Measurements from ENCODE around the gene AIF1L.

The AIF1L gene

DNA sequence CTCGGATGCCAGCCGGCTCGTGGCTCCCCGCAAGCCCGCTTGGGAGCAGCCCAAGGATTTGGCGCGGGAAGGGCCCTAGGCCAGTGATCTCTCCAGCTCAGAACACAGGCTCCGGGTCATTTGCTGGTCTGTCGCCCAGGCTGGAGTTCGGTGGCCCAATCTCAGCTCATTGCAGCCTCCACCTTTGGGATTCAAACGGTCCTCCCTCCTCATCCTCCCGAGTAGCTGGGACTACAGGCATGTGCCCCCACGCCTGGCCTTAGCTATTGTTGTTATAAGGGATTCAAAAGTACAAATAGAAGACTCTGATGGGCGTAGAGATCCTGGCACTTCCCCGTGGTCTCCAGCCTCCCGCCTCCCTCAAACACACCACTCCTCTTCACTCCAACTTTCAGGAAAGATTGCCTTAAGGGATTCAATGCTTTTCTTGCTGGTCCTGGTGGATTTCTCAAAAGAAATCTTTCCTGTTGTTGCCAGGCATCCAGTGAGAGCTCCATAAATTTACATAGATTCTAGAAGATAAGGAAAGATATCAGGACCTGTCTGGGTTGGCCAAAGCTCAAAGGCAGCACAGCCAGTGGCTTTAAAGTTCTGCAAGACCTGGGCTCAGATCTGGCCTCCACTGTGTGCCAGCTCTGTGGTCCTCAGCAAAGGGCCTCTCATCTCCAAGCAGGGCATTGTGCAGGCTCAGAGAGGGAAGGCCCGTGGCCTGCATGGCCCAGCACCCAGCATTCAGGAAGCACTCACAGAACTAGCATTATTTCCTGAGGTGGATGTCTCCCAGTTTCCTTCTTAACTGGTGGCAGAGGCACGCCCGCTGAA is 1.0 kb downstream of the AIF1L start:
- Histone ChIP-seq H3K4ac (ENCODE audit: low read depth in 1 of 2, low read length in 2 of 2) (no peak overlapping the region), H3K36me3 (ENCODE audit: control insufficient read depth in 1 of 2, insufficient read depth in 2 of 2, low read depth in 1 of 2, low read length in 2 of 2) (peaks cover 0 to 3% of the 10 kb centered on the region in 2 experiments), H4K91ac (ENCODE audit: low read length) (no peak overlapping the region), H2AK5ac (ENCODE audit: low read length, severe bottlenecking) (no peak overlapping the region), H2BK5ac (ENCODE audit: low read depth, low read length, poor library complexity, severe bottlenecking) (no peak overlapping the region), H3K4me2 (ENCODE audit: low read length, poor library complexity, severe bottlenecking) (peak overlapping the region; percentile 95), H2BK15ac (ENCODE audit: low read depth, poor library complexity, severe bottlenecking) (peak overlapping the region; percentile 52), H2AFZ (ENCODE audit: low read depth, low read length) (no peak overlapping the region), H3K9ac (ENCODE audit: low read length) (no peak overlapping the region), H3K79me1 (replicated peaks; ENCODE audit: low read length, poor library complexity, severe bottlenecking) (no peaks in the 10 kb centered on the region), H2BK12ac (ENCODE audit: low read length in 2 of 2) (no peak overlapping the region), H3K4me3 (ENCODE audit: insufficient read depth in 1 of 2, low read depth in 1 of 2, low read length in 2 of 2) (peak overlapping the region; percentile 63 to 68), H3K27me3 (ENCODE audit: control insufficient read depth in 1 of 2, insufficient read depth in 1 of 2, low read length in 2 of 2) (peaks cover 16 to 48% of the 10 kb centered on the region in 2 experiments), H2BK120ac (ENCODE audit: low read depth, low read length) (no peak overlapping the region), H3K23ac (ENCODE audit: low read length in 2 of 2) (no peak overlapping the region), H3K4me1 (ENCODE audit: control insufficient read depth, insufficient read depth, low read depth, low read length) (peaks cover 54% of the 10 kb centered on the region), H3K18ac (ENCODE audit: low read depth in 1 of 2, low read length in 2 of 2) (no peak overlapping the region), H3K9me3 (ENCODE audit: control insufficient read depth, low read length) (no peaks in the 10 kb centered on the region), H3K27ac (ENCODE audit: low read length, poor library complexity, severe bottlenecking) (no peak overlapping the region), H3K14ac (ENCODE audit: low read length in 2 of 2) (no peak overlapping the region), H4K8ac (ENCODE audit: low read length) (no peak overlapping the region)
- WGBS = 34% methylated on average over 16 of the region's 19 CpGs
- DNase-seq = no peak

GRCh38 chr9:131097948-131098278 is 1.6 kb downstream of the AIF1L start:
- no peak overlapping the region for H3K4me2 ChIP-seq (ENCODE audit: low read length, poor library complexity, severe bottlenecking)
- WGBS = 87% methylated on average over 8 of the region's 8 CpGs
- H2AFZ ChIP-seq (ENCODE audit: low read depth, low read length) = no peak overlapping the region

GRCh38 chr9:131098391-131099101 is 2.2 kb downstream of the AIF1L start:
- H3K4me2 ChIP-seq (ENCODE audit: low read length, poor library complexity, severe bottlenecking) = no peak overlapping the region
- H2BK5ac ChIP-seq (ENCODE audit: low read depth, low read length, poor library complexity, severe bottlenecking) = no peak overlapping the region
- H2AFZ ChIP-seq (ENCODE audit: low read depth, low read length) = no peak overlapping the region
- H3K79me1 ChIP-seq (replicated peaks; ENCODE audit: low read length, poor library complexity, severe bottlenecking) = no peaks in the 10 kb centered on the region
- H2BK120ac ChIP-seq (ENCODE audit: low read depth, low read length) = no peak overlapping the region
- peaks cover 16 to 50% of the 10 kb centered on the region in 2 experiments for H3K27me3 ChIP-seq (ENCODE audit: control insufficient read depth in 1 of 2, insufficient read depth in 1 of 2, low read length in 2 of 2)
- no peak overlapping the region for H4K91ac ChIP-seq (ENCODE audit: low read length)
- H3K9me3 ChIP-seq (ENCODE audit: control insufficient read depth, low read length) = no peaks in the 10 kb centered on the region
- no peak overlapping the region for H4K8ac ChIP-seq (ENCODE audit: low read length)
- no peak overlapping the region for H3K4ac ChIP-seq (ENCODE audit: low read depth in 1 of 2, low read length in 2 of 2)
- H2BK15ac ChIP-seq (ENCODE audit: low read depth, poor library complexity, severe bottlenecking) = no peak overlapping the region
- H3K4me1 ChIP-seq (ENCODE audit: control insufficient read depth, insufficient read depth, low read depth, low read length) = peaks cover 63% of the 10 kb centered on the region
- no peak overlapping the region for H3K4me3 ChIP-seq (ENCODE audit: insufficient read depth in 1 of 2, low read depth in 1 of 2, low read length in 2 of 2)
- WGBS = 83% methylated on average over 13 of the region's 13 CpGs
- H3K23ac ChIP-seq (ENCODE audit: low read length in 2 of 2) = no peak overlapping the region
- H3K9ac ChIP-seq (ENCODE audit: low read length) = no peak overlapping the region
- no peak overlapping the region for H3K18ac ChIP-seq (ENCODE audit: low read depth in 1 of 2, low read length in 2 of 2)
- no peak overlapping the region for H3K14ac ChIP-seq (ENCODE audit: low read length in 2 of 2)
- no peak for DNase-seq
- no peak overlapping the region for H3K27ac ChIP-seq (ENCODE audit: low read length, poor library complexity, severe bottlenecking)
- H2AK5ac ChIP-seq (ENCODE audit: low read length, severe bottlenecking) = peak overlapping the region; percentile 34
- peaks cover 0 to 5% of the 10 kb centered on the region in 2 experiments for H3K36me3 ChIP-seq (ENCODE audit: control insufficient read depth in 1 of 2, insufficient read depth in 2 of 2, low read depth in 1 of 2, low read length in 2 of 2)
- H2BK12ac ChIP-seq (ENCODE audit: low read length in 2 of 2) = no peak overlapping the region

More at GRCh38 chr9:131097948-131098278, 1.6 kb downstream of the AIF1L start:
- Histone ChIP-seq H3K18ac (ENCODE audit: low read depth in 1 of 2, low read length in 2 of 2) (no peak overlapping the region), H3K4me3 (ENCODE audit: insufficient read depth in 1 of 2, low read depth in 1 of 2, low read length in 2 of 2) (no peak overlapping the region), H3K79me1 (replicated peaks; ENCODE audit: low read length, poor library complexity, severe bottlenecking) (no peaks in the 10 kb centered on the region), H3K27me3 (ENCODE audit: control insufficient read depth in 1 of 2, insufficient read depth in 1 of 2, low read length in 2 of 2) (peaks cover 16 to 50% of the 10 kb centered on the region in 2 experiments), H3K27ac (ENCODE audit: low read length, poor library complexity, severe bottlenecking) (no peak overlapping the region), H3K14ac (ENCODE audit: low read length in 2 of 2) (no peak overlapping the region), H3K9me3 (ENCODE audit: control insufficient read depth, low read length) (no peaks in the 10 kb centered on the region), H3K4ac (ENCODE audit: low read depth in 1 of 2, low read length in 2 of 2) (no peak overlapping the region), H3K4me1 (ENCODE audit: control insufficient read depth, insufficient read depth, low read depth, low read length) (peaks cover 60% of the 10 kb centered on the region), H2BK15ac (ENCODE audit: low read depth, poor library complexity, severe bottlenecking) (no peak overlapping the region), H4K91ac (ENCODE audit: low read length) (no peak overlapping the region), H2AK5ac (ENCODE audit: low read length, severe bottlenecking) (peak overlapping the region; percentile 1), H4K8ac (ENCODE audit: low read length) (no peak overlapping the region), H2BK12ac (ENCODE audit: low read length in 2 of 2) (no peak overlapping the region), H3K36me3 (ENCODE audit: control insufficient read depth in 1 of 2, insufficient read depth in 2 of 2, low read depth in 1 of 2, low read length in 2 of 2) (peaks cover 0 to 3% of the 10 kb centered on the region in 2 experiments), H2BK120ac (ENCODE audit: low read depth, low read length) (no peak overlapping the region), H3K23ac (ENCODE audit: low read length in 2 of 2) (no peak overlapping the region), H3K9ac (ENCODE audit: low read length) (no peak overlapping the region), H2BK5ac (ENCODE audit: low read depth, low read length, poor library complexity, severe bottlenecking) (no peak overlapping the region)
- no peak for DNase-seq

- H2BK120ac ChIP-seq (ENCODE audit: low read depth, low read length) = no peak overlapping the region
- no peak overlapping the region for H2BK12ac ChIP-seq (ENCODE audit: low read length in 2 of 2)
- H2AFZ ChIP-seq (ENCODE audit: low read depth, low read length) = no peak overlapping the region
- H3K23ac ChIP-seq (ENCODE audit: low read length in 2 of 2) = no peak overlapping the region
- H3K79me1 ChIP-seq (replicated peaks; ENCODE audit: low read length, poor library complexity, severe bottlenecking) = no peaks in the 10 kb centered on the region
- H2BK15ac ChIP-seq (ENCODE audit: low read depth, poor library complexity, severe bottlenecking) = no peak overlapping the region
- peaks cover 14 to 51% of the 10 kb centered on the region in 2 experiments for H3K27me3 ChIP-seq (ENCODE audit: control insufficient read depth in 1 of 2, insufficient read depth in 1 of 2, low read length in 2 of 2)
- no peak overlapping the region for H4K91ac ChIP-seq (ENCODE audit: low read length)
- H4K8ac ChIP-seq (ENCODE audit: low read length) = no peak overlapping the region
- H3K4me1 ChIP-seq (ENCODE audit: control insufficient read depth, insufficient read depth, low read depth, low read length) = peaks cover 63% of the 10 kb centered on the region
- H3K4ac ChIP-seq (ENCODE audit: low read depth in 1 of 2, low read length in 2 of 2) = no peak overlapping the region
- no peak overlapping the region for H3K9ac ChIP-seq (ENCODE audit: low read length)
- DNase-seq = no peak
- H3K27ac ChIP-seq (ENCODE audit: low read length, poor library complexity, severe bottlenecking) = no peak overlapping the region
- H2AK5ac ChIP-seq (ENCODE audit: low read length, severe bottlenecking) = peak overlapping the region; percentile 65
- no peak overlapping the region for H3K14ac ChIP-seq (ENCODE audit: low read length in 2 of 2)
- H3K4me3 ChIP-seq (ENCODE audit: insufficient read depth in 1 of 2, low read depth in 1 of 2, low read length in 2 of 2) = no peak overlapping the region
- peak overlapping the region; percentile 20 for H2BK5ac ChIP-seq (ENCODE audit: low read depth, low read length, poor library complexity, severe bottlenecking)
- peaks cover 0 to 9% of the 10 kb centered on the region in 2 experiments for H3K36me3 ChIP-seq (ENCODE audit: control insufficient read depth in 1 of 2, insufficient read depth in 2 of 2, low read depth in 1 of 2, low read length in 2 of 2)
- no peak overlapping the region for H3K18ac ChIP-seq (ENCODE audit: low read depth in 1 of 2, low read length in 2 of 2)
- H3K4me2 ChIP-seq (ENCODE audit: low read length, poor library complexity, severe bottlenecking) = no peak overlapping the region
- no peaks in the 10 kb centered on the region for H3K9me3 ChIP-seq (ENCODE audit: control insufficient read depth, low read length)
- 80% methylated on average over 8 of the region's 8 CpGs for WGBS
Measured at GRCh38 chr9:131099102-131099606, 2.8 kb downstream of the AIF1L start.
